Measurements from ENCODE around the gene TMOD2.

The TMOD2 gene

DNA sequence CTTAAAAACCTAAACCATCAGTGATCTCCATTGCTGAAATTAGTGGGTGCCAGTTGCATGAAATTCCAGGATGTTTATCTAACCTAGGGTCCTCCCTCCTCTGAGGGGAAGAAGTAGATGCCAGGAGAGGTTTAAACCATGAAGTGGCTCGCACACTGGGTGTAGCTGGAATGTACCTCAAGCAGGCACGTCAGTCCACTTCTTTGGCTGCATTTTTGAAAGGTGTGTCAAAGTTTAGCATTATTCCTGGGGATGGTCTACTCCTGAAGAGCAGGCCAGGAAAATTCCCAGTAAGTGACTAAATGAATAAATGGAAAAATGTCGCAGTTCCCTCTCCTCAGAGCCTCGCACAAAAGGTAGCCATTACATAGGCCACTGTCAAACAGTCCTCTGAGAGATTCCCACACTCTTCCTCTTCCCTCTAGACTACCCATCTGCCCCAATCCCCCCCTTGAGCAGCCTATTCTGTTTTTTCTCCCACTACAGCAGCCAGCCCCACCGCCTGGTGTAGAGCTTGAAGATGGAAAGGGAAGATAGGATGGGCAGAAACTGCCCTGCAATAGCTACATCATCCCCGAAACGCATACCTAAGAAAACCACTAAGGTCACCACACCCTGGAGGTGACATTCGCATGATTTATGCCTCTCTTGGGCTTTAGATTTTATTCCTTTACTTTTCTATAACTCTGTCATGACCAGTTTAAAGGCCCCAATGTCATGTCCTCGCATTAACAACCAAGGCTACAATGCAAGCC lies 77.4 kb downstream of the TMOD2 start:
- no peak for DNase-seq

DNA sequence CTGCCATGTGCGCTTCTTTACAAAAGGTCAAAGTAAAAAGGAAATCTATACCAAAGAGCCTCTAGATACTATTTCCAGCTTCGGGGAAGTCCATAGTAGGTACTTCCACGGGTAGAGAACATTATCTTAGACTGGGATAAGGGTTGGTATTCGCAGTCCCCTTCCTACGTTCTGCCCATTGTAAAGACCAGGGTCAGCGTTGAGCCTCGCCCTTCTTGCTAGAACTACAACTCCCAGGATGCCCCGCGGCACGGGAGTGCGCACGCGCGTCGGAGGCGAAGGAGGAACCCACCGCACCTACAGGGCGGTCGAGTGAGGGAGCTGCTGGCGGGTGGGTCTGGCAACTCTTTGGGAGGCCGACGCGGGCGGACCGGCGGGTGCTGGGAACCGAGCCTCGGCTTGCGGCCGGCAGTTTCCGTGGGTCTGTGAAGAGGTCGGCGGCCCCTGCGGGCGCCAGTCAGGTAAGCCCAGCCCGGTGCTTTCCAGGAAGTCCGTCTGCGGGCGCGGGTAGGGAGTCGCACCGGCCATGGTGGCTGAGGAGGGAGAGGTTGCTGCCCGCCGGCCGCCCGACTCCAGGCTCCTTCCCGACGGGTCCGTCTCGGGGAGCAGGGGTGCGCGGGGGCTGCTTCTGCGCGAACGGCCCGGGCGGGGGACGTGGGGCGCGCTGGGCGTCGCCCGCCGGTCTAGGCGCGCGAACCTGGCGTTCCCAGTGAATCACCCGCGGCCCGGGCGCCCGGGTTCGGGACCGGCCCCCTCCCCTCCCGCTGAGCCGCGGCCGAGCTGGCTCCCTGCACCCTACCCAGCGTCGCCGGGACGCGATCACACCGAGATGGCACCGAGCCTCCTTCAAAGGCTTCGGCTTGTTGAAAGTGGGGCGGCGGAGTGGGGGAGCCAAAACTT lies 78.2 kb downstream of the TMOD2 start, which contains the start of gene TMOD3:
TSS of gene TMOD3 (plus strand) at position 278 of the 900 bp plus-strand sequence. CDS start 33,232 bp downstream, outside the sequence.
- peak; percentile 87 for DNase-seq

DNA sequence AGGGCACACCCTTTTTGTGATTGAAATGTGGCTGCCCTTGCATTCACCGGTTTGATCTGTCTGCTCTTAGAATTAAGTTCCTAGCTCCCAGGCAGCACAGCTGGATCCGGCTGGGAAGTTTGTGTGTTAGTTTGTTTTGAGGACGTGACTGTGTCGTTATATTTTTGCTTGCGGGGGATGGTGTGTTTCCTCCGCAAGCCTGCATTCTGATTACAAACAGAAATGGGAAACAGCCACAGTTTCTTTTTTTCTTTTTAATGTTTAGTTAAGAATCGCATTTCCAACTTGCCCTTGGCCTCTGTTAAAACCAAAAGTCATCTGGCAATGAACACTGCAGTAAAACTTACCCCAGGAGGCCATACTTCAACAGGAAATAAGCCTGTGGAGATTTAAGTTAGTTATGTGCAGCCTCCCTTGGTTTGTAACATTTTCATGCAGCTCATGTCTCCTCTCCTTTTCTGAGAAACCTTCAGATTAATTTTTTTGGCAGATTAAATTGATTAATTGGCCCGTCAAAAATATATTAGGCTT lies 78.9 kb downstream of the TMOD2 start:
- no peak for DNase-seq

DNA sequence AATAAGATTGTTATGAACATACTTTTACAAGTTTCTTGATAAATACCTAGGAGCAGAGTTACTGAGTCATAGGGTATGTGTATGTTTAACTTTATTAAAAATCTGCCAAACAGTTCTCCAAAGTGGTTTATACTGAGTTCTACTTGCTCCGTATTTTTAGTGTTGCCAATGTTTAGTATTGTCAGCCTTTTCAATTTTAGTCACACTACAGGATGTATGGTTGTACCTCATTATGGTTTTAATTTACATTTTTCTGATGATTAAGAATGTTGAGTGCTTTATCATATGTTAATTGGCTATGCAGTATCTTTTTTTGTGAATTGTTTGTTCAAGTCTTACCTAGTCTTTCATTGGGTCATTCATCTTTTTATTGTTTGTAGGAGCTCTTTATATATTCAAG lies 82.4 kb downstream of the TMOD2 start:
- no peak for DNase-seq

DNA sequence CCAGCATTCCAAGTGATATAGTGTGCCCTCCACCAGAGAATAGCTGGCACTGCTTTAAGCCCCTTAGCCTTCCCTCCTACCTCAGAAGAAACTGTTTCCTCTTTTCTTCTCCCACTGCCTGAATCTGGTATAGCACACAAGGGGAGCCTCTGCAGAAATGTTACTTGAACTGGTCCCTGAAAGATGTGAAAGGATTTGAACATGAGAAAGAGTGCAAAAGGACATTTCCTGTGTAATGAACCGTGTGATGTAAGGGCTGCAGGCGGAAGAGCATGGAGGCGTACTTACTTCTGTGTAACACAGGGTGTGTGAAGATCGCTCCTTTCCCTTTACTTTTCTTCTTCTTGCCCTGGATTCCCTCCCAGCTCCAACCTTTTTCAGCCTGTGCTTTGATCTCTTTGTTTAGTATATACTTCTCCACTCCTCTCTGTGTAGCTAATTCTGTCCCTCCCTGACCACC lies 86.4 kb downstream of the TMOD2 start:
- DNase-seq: no peak

DNA sequence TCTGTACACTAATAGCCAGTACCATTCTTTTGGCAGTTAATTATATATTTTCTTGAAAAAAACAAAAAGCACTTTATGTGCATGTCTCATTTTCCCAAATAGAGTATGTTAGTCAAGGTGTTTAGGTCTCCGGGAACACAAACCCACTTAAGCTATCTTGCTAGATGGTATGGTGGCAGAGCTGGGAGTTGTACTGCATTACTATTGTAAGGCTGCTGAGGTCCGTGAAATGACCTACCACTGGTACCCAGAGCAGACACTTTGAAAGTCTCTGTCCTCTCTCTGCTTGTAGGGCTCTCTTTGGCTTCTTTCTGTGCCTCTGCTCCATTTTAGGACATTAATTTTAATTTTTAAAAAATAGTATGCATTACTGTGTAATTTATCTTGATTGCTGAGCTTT lies 86.9 kb downstream of the TMOD2 start:
- no peak for DNase-seq

DNA sequence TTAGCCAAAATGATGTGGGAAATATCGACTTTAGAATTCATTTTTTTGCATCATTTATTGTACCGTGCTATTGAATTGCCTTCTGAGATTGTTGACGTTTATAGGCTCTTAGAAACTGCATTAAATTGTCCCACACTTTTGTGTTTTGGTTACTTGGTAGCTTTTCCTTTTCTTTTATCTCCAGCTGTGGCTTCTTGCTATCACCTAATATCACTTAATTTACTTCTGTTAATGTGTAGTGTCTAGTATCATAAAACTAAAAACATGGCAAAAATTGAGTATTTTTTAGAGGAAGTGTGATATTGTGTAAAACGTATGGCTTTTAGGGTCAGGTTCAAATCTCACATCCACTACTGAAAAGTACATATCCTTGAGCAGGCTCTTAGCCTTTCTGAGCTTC lies 89.3 kb downstream of the TMOD2 start:
- DNase-seq: no peak

DNA sequence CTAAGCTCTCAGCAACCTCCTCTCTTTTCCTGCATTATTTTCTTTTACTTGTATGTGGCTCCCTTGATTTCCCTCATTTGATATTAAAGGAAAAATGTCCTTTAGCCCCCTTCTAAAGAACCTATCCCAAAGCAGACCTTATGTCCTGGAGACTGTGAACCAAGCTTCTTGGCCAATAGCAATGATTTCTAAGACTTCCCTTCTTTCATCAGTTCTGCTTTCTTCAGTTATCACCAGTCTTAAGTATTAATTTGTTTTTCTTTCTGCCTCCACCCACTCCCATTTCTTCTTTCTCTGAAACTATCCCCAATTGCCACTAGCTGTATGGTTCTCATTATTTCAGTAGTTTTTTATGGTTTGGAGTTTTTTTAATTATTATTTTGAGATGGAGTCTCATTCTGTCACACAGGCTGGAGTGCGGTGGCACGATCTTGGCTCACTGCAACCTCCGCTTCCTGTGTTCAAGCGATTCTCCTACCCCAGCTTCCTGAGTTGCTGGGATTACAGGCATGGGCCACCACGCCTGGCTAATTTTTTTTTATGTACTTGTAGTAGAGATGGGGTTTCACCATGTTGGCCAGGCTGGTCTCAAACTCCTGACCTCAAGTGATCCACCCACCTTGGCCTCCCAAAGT lies 90.1 kb downstream of the TMOD2 start:
- DNase-seq: no peak

DNA sequence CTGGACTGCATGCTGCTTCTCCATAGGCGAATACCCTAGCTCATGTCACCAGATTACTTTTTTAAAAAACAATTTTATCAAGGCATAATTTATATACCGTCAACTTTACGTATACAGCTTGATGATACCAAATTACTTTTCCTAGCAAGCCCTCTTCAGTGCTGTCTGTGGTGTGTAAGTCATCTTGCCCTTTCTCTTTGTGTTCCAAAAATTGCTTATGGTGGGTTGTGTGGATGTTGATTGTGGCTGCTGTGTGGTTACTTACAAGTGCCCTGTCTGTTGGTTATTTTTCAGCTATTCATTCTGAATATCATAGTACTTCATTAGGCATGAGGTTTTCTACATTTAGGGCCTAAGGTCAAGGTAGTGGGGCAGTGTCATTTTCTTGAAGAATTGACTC lies 90.9 kb downstream of the TMOD2 start:
- DNase-seq: no peak

DNA sequence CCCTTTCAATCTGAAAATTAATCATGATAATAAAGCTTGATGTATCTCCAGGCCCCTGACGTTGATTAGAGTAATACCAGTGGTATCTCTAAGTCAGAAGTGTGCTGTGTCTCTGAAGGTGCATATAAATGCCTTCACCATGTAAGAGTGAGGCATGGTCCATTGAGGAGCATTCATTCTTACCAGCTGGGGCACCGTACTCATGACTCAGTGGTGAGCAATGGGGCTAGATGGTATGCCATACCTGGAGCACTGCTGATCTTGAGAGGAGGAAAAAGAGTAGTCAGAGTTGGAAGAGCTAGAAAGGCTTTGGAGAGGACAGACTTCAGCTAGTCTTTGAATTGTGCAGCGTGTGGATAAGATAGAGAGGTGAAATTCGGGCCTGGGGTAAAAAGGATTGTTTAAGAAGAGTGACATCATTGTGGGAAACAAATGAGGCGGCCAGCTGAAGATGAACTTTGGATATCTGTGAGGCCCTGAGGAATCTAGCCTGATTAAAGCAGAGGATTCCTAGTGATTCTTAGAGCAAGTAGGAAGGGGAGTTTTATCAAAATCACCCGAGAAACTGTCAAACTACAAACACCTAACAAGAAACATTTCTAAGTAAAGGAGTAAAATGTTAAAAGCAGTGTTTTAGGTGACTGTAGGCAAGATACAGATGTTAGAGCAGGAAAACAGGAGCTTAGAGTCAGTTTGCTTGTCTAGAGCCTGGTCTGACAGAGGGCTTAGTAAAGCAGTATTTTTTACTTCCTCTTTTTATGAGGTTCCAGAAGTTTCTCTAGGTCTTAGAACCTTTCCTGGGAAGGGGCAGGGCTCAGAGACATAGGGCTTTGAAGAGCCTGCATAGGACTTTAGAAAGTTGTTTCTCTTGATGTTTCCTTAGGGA lies 91.7 kb downstream of the TMOD2 start:
- DNase-seq: no peak

DNA sequence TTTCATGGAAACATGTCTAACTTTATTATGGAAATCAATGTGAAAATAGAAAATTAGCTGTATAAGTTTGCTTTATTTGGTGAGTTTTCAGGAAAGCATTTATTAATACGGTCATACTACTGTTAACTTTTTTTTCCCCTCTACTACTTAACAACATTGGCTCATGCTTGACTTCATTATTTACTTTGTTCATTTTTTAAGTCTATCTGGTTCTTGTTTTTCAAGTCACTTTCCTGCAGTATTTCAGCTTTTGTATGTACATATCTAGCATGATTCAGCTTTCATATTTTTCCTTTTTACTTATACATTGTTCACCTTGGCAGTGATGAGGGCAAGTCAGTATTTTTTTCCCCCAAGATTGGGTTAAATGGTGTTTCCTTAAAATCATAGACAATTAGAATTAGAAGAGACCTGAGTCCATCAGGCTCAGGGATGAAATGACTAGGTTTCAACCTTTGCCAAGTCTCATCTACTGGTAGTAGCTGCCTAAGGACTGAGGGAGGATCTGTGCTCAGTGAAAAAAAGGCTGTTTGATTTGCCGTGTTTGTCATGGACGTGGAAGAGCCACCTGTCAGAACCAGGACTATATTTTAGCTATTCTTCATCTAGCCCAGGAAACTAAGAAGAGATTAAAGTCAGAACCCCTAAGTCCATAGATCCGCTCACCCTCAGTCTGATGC lies 93.5 kb downstream of the TMOD2 start:
- no peak for DNase-seq

DNA sequence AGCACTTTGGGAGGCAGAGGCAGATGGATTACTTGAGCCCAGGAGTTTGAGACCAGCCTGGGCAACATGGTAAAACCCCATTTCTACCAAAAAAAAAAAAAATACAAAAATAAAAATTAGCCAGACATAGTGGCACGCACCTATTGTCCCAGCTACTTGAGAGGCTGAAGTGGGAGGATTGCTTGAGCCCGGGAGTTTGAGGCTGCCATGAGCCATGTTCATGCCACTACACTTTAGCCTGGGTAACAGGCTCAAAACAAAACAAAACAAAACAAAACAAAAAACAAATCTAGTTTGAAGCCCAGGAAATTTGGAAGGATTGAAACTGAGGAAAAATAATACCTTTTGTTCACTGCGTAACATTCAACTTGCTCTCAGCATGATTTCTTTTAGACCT lies 94.7 kb downstream of the TMOD2 start:
- DNase-seq: no peak

DNA sequence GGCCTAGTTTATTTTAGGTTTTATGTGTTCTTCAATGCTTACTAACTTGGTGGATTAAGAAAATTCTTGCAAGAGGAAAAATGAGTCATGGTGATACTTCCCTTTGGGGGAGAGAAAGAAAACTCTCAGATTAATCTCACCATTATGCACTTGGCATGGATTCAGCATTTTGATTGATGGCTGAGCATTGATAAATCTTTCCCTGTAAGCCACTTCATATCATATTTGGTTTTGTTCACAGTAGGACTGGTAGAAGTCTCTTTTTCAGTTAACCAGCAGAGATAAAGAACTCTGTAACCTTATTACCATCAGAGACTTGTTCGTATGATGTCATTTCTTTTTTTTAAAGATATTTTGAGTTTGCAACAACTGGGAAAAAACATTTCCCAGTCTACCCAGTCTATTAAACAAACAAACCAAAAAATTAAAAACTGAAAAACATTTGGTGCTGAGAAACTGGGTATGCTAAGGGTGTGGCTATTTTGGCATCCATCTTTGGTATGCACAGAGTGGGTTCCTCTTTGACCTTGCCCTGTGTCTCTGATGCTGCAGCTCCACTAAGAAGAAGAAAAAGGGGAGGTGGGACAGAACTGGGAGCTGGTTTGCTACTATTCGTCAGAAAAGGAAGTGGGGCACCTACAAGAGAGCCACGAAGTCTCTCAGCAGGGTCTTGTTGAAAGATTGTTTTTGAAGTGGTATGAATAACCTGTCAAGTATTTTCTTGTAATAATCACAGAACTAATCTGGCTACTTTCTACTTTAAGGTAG lies 95.2 kb downstream of the TMOD2 start:
- peak; percentile 18 for DNase-seq

DNA sequence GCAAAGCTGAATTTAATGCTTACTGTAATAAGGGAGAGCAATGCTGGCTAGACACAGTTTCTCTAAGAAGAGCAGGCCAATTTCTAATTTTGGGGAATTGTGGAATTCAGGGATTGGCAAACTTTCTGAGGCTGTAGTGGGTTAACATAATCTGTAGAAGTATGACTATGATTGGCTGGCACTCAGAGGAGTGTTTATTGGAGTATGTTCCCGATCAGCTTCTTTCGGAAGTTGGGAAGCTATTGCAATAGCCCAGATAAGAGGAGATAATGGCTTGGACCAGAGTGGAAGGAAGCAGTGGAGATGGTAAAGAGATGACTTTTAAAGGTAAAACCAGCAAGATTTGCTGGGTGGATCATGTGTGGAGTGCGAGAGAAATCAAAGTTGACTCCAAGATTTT lies 97.4 kb downstream of the TMOD2 start:
- DNase-seq: no peak

DNA sequence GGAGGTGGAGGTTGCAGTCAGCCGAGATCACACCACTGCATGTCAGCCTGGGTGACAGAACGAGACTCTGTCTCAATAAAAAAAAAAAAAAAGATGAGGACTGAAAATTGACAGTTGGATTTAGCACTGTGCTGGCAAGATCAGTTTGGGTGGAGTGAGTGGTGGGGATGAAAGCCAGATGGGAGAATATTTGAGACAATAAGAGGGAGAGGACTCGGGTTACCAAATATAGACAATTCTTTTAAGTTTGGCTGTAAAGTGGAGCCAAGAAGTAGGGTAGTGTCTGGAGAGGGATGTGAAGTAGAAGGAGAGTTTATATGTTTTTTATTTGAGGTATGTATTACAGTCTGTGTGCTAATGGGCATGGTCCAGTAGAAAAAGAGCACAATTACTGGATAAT lies 98.5 kb downstream of the TMOD2 start:
- DNase-seq: peak; percentile 57

DNA sequence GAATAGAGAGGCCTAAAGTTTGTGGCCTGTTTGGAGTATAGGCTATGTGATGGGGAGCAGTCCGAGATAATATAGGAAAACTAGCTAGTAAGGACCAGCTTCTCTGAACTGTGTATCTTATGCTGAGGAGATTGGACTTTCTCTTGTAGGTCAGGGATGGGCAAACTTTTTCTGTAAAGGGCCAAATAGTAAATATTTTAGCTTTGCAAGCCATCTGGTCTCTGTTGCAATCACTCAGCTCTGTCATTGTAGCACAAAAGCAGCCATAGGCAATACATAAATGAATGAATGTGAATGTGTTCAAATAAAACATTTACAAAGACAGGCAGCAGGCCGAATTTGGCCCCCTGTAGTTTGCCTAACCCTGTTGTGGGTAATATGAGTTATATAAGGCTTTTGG lies 102.6 kb downstream of the TMOD2 start:
- DNase-seq: no peak

DNA sequence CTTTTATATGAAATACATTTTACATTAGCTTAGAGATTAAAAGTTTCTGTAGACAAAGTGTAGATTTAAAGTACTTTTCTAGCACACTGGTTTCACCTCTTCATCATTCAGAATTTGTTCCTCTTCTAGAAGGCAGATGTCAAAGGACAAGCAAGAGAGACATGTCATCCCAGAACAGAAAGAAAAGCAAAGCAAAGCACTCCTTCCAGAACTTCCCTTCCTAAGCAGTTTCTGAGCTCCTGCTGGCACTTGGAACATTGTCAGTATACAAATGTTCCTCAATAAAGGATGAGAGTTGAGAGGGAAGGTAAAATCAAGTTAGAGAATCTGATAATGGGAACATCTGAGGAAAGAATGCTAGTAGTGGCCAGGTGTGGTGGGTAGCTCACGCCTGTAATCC lies 104.2 kb downstream of the TMOD2 start:
- DNase-seq: no peak

DNA sequence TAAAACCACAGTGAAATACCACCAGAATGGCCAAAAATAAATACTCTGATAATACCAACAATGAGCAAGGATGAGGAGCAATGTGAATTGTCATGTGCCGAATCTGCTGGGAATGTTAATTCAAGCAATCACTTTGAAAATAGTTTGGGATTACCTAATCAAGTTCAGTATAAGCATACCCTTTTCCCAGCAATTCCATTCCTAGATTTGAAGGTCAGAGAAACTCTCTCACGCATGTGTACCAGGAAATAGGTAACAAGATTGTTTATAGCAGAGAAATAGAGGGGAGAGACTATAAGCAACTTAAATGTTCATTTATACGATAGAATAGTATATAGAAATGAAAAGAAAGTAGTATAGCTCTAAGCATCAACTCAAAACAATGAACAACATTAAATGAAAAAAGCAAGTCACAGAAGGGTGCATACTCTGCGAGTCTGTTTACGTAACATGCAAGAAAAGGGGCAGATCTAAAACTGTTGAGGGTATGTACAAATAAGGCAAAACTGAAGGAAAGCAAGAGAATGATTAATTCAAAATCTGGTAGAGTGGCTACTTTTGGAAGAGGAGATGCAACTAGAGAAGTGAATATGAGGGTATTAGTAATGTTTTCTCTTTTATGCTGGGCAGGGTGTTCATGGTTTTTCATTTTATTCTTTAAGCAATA lies 105.5 kb downstream of the TMOD2 start:
- DNase-seq: no peak

DNA sequence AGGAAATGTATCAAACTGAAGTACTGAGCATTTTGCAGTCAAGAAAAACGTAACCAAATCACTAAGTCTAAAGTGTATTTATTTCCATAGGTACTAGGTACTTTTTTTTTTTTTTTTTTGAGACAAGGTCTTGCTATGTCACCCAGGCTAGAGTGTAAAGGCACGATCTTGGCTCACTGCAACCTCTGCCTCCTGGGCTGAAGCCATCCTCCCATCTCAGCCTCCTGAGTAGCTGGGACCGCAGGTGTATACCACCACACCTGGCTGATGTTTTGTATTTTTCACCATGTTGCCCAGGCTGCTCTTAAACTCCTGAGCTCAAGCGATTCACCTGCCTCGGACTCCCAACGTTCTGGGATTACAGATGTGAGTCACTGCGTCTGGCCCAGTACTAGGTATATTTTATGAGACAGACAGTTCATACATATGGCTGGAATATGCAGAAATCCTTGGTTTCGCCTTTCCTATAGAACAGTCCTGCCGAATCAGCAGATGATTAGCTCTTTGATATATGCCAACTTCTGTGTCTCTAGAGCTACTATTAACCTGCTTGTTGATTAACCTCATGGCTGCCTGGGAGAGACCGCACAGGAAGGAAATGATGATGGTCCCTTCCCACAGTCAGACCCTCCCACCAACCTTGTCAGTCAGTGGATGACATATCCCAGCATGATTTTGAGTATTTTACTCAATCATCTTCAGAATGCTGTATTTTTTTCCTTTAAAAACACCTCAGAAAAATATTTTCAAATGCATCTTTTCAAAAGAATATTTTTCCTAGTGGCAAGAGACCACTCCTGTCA lies 110.4 kb downstream of the TMOD2 start:
- no peak for DNase-seq

All from NCI-H2171 (cell line).